NCI-H748 (cell line): Measurements from ENCODE around the gene F2.
"Not testable (repeated sequence)": the region's sequence is repeated elsewhere in the genome, so short reads cannot be mapped to it uniquely, and the experiment has no call there.

Source experiments
- DNase-seq: peaks from one replicate; lab custom pipeline; 2025; ENCODE audit not compliant: unreplicated experiment; lab: John Stamatoyannopoulos, UW

Gene F2

DNA sequence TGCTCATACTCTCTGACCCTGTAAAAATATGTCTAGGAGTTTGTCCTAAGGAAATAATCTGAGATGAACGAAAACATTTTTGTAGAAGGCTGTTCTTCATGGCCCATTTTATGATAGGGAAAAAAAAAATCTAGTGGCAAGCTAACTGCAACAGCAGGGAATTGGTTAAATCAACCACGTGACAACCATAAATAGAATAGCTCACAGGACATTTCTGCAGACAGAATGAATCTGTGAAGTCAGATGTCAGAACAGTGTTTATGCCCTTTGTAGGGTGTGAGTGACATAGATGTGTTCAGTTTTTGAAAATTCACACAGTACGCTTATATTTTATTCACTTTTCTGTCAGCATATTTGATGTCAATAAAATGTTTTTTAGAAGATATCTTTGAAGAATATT is 34.6 kb upstream of the F2 start:
- no peak for DNase-seq

- DNase-seq = no peak
These were observed 31.9 kb upstream of the F2 start for GRCh38 chr11:46686886-46687795.

GRCh38 chr11:46690702-46691101 is 28.3 kb upstream of the F2 start:
- no peak for DNase-seq

GRCh38 chr11:46692450-46692849 is 26.6 kb upstream of the F2 start:
- DNase-seq = no peak

- no peak for DNase-seq
These were observed 25.4 kb upstream of the F2 start for GRCh38 chr11:46693597-46694012.

DNA sequence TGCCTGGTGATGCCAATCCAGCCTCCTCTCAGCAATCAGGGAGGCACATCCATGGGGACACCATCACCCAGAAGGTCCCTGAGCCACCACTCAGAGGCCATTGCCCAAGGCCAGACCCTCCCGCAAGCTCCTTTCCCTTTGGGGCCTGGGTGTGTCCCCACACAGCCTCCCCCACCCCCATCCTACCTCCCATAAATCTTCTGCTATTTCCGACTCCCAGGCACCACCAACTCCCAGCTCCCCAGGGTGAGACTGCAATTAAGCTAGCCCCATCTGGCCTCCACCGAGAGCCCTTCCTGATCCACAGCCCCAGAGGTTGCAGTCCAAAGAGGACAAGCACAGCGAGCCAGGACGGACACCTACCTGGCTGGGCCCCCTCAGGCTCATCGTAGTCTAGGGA is 24.9 kb upstream of the F2 start:
- no peak for DNase-seq

DNA sequence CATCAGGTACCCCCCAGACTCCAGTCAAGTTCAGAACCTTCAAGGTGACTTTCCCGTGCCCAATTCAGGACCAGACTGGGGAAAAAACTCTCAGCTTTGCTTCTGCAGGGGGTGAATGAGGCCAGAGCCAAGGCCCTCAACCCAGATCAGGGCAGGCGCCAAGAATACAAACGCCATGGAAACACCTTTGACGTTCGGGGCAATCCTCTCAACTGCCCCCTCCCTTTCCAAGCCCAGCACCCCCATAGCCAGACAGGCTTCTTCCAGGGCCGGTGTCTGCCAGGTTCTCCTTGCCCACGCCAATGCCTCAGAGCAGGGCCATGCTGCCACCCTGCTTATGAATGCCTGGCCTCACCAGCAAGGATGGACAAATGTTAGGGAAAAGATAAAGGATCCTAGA is 24.4 kb upstream of the F2 start:
- DNase-seq = no peak

GRCh38 chr11:46695345-46696211 is 23.4 kb upstream of the F2 start:
- DNase-seq = no peak

GRCh38 chr11:46696212-46696558 is 22.8 kb upstream of the F2 start:
- no peak for DNase-seq

DNA sequence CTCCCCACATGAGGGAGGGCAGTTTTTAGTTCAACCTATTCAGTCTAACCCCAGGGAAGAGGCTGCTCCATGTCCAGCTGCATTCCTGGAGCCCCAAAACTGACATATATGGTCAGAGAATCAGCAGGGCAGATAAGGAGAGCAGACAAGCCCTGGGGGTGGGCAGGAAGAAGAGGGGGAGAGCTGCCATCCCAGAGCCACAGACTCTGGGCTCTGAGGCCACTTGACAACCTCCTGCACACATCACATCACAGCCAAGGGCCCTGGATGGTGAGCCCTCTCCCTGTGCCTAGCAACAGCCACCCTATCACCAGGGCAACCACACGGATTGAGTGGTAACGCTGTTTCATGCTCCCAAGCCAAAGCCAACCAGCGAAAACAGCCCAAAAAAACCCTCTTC is 21.7 kb upstream of the F2 start:
- no peak for DNase-seq

- no peak for DNase-seq
These were observed 21.3 kb upstream of the F2 start for GRCh38 chr11:46697723-46698122.

GRCh38 chr11:46698597-46698996 is 20.4 kb upstream of the F2 start:
- no peak for DNase-seq

GRCh38 chr11:46700241-46701077 is 18.6 kb upstream of the F2 start, which contains the start of the genes ARHGAP1 and ZNF408:
Gene ARHGAP1, minus strand, starts transcription at chr11:46700619. Its CDS starts 4,512 bp downstream, at chr11:46696107.
Gene ZNF408, plus strand, starts transcription at chr11:46701031. Its CDS starts 17 bp downstream, at chr11:46701048.
- peak; percentile 99 for DNase-seq

DNA sequence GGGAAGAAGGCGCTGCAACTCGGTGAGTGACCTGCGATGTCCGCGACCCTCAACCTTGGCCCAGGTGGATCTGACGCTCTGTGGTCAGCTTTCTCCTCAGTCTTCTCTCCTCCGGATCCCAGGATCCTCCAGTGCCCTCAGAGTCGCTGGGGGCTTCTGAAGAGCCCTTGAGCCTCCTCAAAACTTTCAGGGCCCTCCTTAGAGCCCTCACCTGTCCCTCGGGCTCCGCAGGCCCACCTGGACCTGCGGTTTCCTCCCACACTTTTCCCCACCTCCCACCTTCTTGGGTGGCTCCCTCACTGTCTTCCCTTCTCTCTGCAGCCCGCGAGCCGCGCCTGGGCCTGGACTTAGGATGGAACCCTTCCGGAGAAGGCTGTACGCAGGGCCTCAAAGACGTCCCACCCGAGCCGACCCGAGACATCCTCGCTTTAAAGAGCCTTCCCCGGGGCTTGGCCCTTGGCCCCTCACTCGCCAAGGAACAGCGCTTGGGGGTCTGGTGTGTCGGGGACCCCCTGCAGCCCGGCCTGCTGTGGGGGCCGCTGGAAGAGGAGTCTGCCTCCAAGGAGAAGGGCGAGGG is 17.8 kb upstream of the F2 start:
- no peak for DNase-seq

GRCh38 chr11:46705070-46705688 is 13.8 kb upstream of the F2 start:
- DNase-seq = no peak

- DNase-seq = no peak
These were observed 12.1 kb upstream of the F2 start for GRCh38 chr11:46706886-46707285.

DNA sequence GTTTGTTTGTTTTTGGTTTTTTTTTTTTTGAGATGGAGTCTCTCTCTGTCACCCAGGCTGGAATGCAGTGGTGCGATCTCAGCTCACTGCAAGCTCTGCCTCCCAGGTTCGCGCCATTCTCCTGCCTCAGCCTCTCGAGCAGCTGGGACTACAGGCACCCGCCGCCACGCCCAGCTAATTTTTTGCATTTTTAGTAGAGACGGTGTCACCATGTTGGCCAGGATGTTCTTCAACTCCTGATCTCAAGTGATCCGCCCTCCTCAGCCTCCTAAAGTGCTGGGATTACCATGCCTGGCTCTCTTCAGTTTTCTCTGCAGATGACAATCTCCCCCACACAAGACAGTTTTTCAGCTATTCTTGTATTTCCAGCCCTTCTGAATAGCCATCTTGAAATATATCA is 9.7 kb upstream of the F2 start:
- not testable (repeated sequence) for DNase-seq

- no peak for DNase-seq
These were observed 8.2 kb upstream of the F2 start for GRCh38 chr11:46710821-46711269.

DNA sequence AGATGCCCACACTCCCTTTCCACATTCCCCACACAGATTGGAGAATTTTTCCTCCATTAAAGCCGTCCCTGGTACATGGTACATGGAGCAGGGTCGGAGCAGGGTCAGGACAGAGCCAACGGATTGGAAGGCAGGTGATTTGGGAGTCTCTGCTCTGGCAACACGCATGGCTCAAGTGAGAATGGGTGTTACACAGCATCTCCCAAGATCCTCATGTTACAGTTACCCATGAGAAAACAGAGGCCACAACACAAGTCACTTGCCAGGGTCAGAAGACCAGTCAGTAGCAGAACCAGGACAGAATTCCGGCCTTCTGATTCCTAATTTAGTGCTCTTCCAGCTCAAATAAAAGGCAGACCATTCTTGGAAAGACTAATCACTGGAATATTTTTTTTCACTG is 7.7 kb upstream of the F2 start:
- no peak for DNase-seq
